GM23248 (cell line): ENCODE measurements around the gene APMAP.

Experiments
- EZH2 ChIP-seq: fragments of 200-600 bp; sonication (generic); IDR thresholded peaks from 2 replicates; pipeline ENCODE4 v1.6.1; 2018; ENCODE audit warnings: antibody characterized with exemption, mild to moderate bottlenecking; ENCODE audit not compliant: insufficient read depth, poor library complexity, severe bottlenecking
- EZH2phosphoT487 ChIP-seq: fragments of 200-600 bp; sonication (generic); IDR thresholded peaks from 2 replicates; pipeline ENCODE4 v1.6.1; 2018; ENCODE audit warnings: antibody characterized with exemption, moderate library complexity, mild to moderate bottlenecking, low read depth; ENCODE audit not compliant: insufficient read depth

GRCh38 chr20:25000268-25000801 is 7.8 kb upstream of the APMAP start:
- TF ChIP-seq EZH2: no peak
- no peak for TF ChIP-seq EZH2phosphoT487
